IMR-90 (cell line): ENCODE data around the gene FARS2. TPM values are rescaled to one million over a fixed set of nuclear protein-coding genes. Genes with fewer than 3 reads are reported as not detected.

ENCODE experiments used
- ATAC-seq: fragments of 200-7000 bp; cut with Tn5 transposase; 2 replicates; pipeline ENCODE4 v1.9.1; 2020; ENCODE audit warnings: low read depth, mild to moderate bottlenecking, moderate library complexity
- BruUV-seq: library from RNA; stranded (reverse); fragments of 400-500 nt; replicated peaks from 2 replicates; lab custom pipeline; 2021; lab: Mats Ljungman, UMichigan
- CTCF ChIA-PET: fragments of 300-600 bp; formaldehyde crosslinking; extraction: SDS; loops from one replicate; lab custom pipeline; 2021; ENCODE audit warnings: antibody characterized with exemption; lab: Yijun Ruan, JAX
- POLR2A ChIA-PET: fragments of 300-600 bp; sonication (Branson Sonifier 250); formaldehyde crosslinking; loops from one replicate; lab custom pipeline; 2022; ENCODE audit warnings: antibody characterized with exemption; ENCODE audit not compliant: unreplicated experiment; lab: Charles Lee
- DNase-seq: peaks from one replicate; pipeline ENCODE4 v3.0.0; 2013
- H2AFZ ChIP-seq: replicated peaks from 2 replicates; pipeline ENCODE3; 2013; ENCODE audit warnings: low read length, mild to moderate bottlenecking; ENCODE audit not compliant: poor library complexity
- H2AK5ac ChIP-seq: 2 replicates; pipeline ENCODE4 v1.6.1; 2013; ENCODE audit warnings: low read depth, low read length, inconsistent platforms
- H2AK9ac ChIP-seq: replicated peaks from 2 replicates; pipeline ENCODE3; 2013; ENCODE audit warnings: mild to moderate bottlenecking, low read depth, low read length, moderate library complexity; ENCODE audit not compliant: poor library complexity
- H2BK120ac ChIP-seq: 2 replicates; pipeline ENCODE4 v1.6.1; 2013; ENCODE audit warnings: low read depth, low read length, inconsistent platforms
- H2BK15ac ChIP-seq: 3 replicates; pipeline ENCODE4 v1.6.1; 2013; ENCODE audit warnings: low read depth, low read length, inconsistent platforms
- H2BK20ac ChIP-seq: 2 replicates; pipeline ENCODE4 v1.6.1; 2013; ENCODE audit warnings: low read depth, mild to moderate bottlenecking, inconsistent platforms, low read length, moderate library complexity
- H2BK5ac ChIP-seq: 2 replicates; pipeline ENCODE4 v1.6.1; 2013; ENCODE audit warnings: mild to moderate bottlenecking, low read depth, low read length, inconsistent platforms; ENCODE audit not compliant: poor library complexity, severe bottlenecking
- H3K14ac ChIP-seq: replicated peaks from 2 replicates; pipeline ENCODE4 v1.6.1; 2013; ENCODE audit warnings: low read depth, low read length, inconsistent platforms
- H3K18ac ChIP-seq: 2 replicates; pipeline ENCODE4 v1.6.1; 2013; ENCODE audit warnings: low read depth, low read length, control low read depth
- H3K23ac ChIP-seq: 2 replicates; pipeline ENCODE4 v1.6.1; 2013; ENCODE audit warnings: low read depth, low read length, inconsistent platforms
- H3K27ac ChIP-seq: 2 replicates; pipeline ENCODE4 v1.5.1; 2013; ENCODE audit warnings: mild to moderate bottlenecking, control low read depth, low read length; ENCODE audit not compliant: insufficient read depth
- H3K27me3 ChIP-seq: 2 replicates; pipeline ENCODE4 v1.6.1; 2013; ENCODE audit warnings: low read length; ENCODE audit not compliant: control insufficient read depth, insufficient read depth
- H3K36me3 ChIP-seq: 2 replicates; pipeline ENCODE4 v1.6.1; 2013; ENCODE audit warnings: low read length, mixed read lengths; ENCODE audit not compliant: control insufficient read depth, insufficient read depth
- H3K4ac ChIP-seq: 2 replicates; pipeline ENCODE4 v1.6.1; 2013; ENCODE audit warnings: low read depth, low read length, inconsistent platforms
- H3K4me1 ChIP-seq: 2 replicates; pipeline ENCODE4 v1.6.1; 2013; ENCODE audit warnings: low read length, mixed read lengths; ENCODE audit not compliant: control insufficient read depth, insufficient read depth
- H3K4me2 ChIP-seq: 2 replicates; pipeline ENCODE4 v1.6.1; 2013; ENCODE audit warnings: low read depth, mild to moderate bottlenecking, control low read depth, low read length, moderate library complexity
- H3K4me3 ChIP-seq: 2 replicates; pipeline ENCODE4 v1.5.1; 2013; ENCODE audit warnings: low read depth, mild to moderate bottlenecking, control low read depth, low read length, moderate library complexity; ENCODE audit not compliant: insufficient read depth
- H3K56ac ChIP-seq: 2 replicates; pipeline ENCODE4 v1.6.1; 2013; ENCODE audit warnings: low read length, inconsistent platforms; ENCODE audit not compliant: insufficient read depth; ENCODE audit errors: extremely low read depth
- H3K79me1 ChIP-seq, 2 experiments: 2 replicates each; pipeline ENCODE4 v1.6.1; 2013; ENCODE audit warnings: low read length in 2 of 2, inconsistent platforms in 1 of 2, low read depth in 1 of 2
- H3K9ac ChIP-seq: 2 replicates; pipeline ENCODE4 v1.6.1; 2013; ENCODE audit warnings: low read depth, low read length, control low read depth
- H3K9me1 ChIP-seq: 2 replicates; pipeline ENCODE4 v1.6.1; 2013; ENCODE audit warnings: low read length, inconsistent platforms; ENCODE audit not compliant: insufficient read depth
- H3K9me3 ChIP-seq: 2 replicates; pipeline ENCODE4 v1.6.1; 2013; ENCODE audit warnings: low read length; ENCODE audit not compliant: control insufficient read depth, insufficient read depth
- H4K20me1 ChIP-seq: 2 replicates; pipeline ENCODE4 v1.6.1; 2013; ENCODE audit warnings: low read length, inconsistent platforms; ENCODE audit not compliant: insufficient read depth
- H4K5ac ChIP-seq: 2 replicates; pipeline ENCODE4 v1.6.1; 2013; ENCODE audit warnings: mild to moderate bottlenecking, low read depth, low read length, control low read depth
- H4K8ac ChIP-seq, 2 experiments: 2 replicates each; pipeline ENCODE4 v1.6.1; 2013; ENCODE audit warnings: low read depth in 2 of 2, low read length in 2 of 2, control low read depth in 1 of 2, inconsistent platforms in 1 of 2
- H4K91ac ChIP-seq: 2 replicates; pipeline ENCODE4 v1.6.1; 2013; ENCODE audit warnings: low read depth, low read length, inconsistent platforms; ENCODE audit not compliant: insufficient read depth
- BHLHE40 ChIP-seq: fragments of 150-350 bp; IDR thresholded peaks from 2 replicates; pipeline ENCODE4 v1.6.1; 2016; ENCODE audit warnings: mild to moderate bottlenecking, low read depth, low read length
- CHD1 ChIP-seq: IDR thresholded peaks from 2 replicates; pipeline ENCODE4 v1.6.1; 2012; ENCODE audit warnings: low read depth, low read length, improper control_type of control experiment
- FOS ChIP-seq: fragments of 150-350 bp; IDR thresholded peaks from 2 replicates; pipeline ENCODE4 v1.6.1; 2016; ENCODE audit warnings: low read depth, low read length
- MAFK ChIP-seq: IDR thresholded peaks from 2 replicates; pipeline ENCODE4 v1.6.1; 2012; ENCODE audit warnings: low read depth, low read length, improper control_type of control experiment
- MAZ ChIP-seq: IDR thresholded peaks from 2 replicates; pipeline ENCODE4 v1.6.1; 2012; ENCODE audit warnings: low read depth, mild to moderate bottlenecking, low read length, improper control_type of control experiment, moderate library complexity, borderline replicate concordance
- NFE2L2 ChIP-seq: fragments of 150-350 bp; IDR thresholded peaks from 2 replicates; pipeline ENCODE4 v1.6.1; 2016; ENCODE audit warnings: low read depth, mild to moderate bottlenecking, low read length
- POLR2A ChIP-seq: IDR thresholded peaks from 2 replicates; pipeline ENCODE4 v1.6.1; 2012; ENCODE audit warnings: mild to moderate bottlenecking, low read depth, low read length
- RCOR1 ChIP-seq: IDR thresholded peaks from 2 replicates; pipeline ENCODE4 v1.6.1; 2012; ENCODE audit warnings: mild to moderate bottlenecking, low read length, improper control_type of control experiment; ENCODE audit not compliant: insufficient replicate concordance
- RFX5 ChIP-seq: IDR thresholded peaks from 2 replicates; pipeline ENCODE4 v1.8.0; 2012; ENCODE audit warnings: low read depth, mild to moderate bottlenecking, low read length, moderate library complexity
- WGBS, 2 experiments: methylation state at CpG; one replicate each; pipeline versions ENCODE4 v1.1.5 to v1.1.7; 2013; ENCODE audit warnings: missing lambda C conversion rate in 2 of 2; ENCODE audit not compliant: insufficient read length in 1 of 2; ENCODE audit errors: extremely low coverage in 2 of 2; 5-methylcytosine and 5-hydroxymethylcytosine counted together
- dilution Hi-C: fragments of 300-500 bp; cut with HindIII; formaldehyde crosslinking; loops from one replicate; pipeline ENCODE4 v1.14.3; 2018; ENCODE audit warnings: low sequenced_read_pairs; ENCODE audit not compliant: unreplicated experiment
- in situ Hi-C: fragments of 300-500 bp; cut with MboI; formaldehyde crosslinking; loops from 3 replicates; pipeline ENCODE4 v1.14.3; 2019; ENCODE audit warnings: low sequenced_read_pairs, inconsistent platforms, mixed read lengths
- intact Hi-C: fragments of 100-400 bp; cut with micrococcal nuclease; formaldehyde crosslinking; loops from 2 replicates; pipeline ENCODE4 v1.10.0; 2022
- polyA plus RNA-seq, 3 experiments: library from polyadenylated mRNA; depleted of rRNA; stranded (reverse); fragments of >200 nt; gene quantifications; 2 replicates each; pipeline ENCODE4 v1.2.3, GENCODE V29; 2012; ENCODE audit warnings: low replicate concordance in 1 of 3
- total RNA-seq: library from RNA; depleted of rRNA; stranded (reverse); fragments of >200 nt; gene quantifications from 2 replicates; pipeline ENCODE4 v1.2.3, GENCODE V29; 2012
- TF ChIP-seq, protein P1 (sequence below): fragments of 150-350 bp; IDR thresholded peaks from 2 replicates; pipeline ENCODE4 v1.6.1; 2016; ENCODE audit warnings: low read depth, mild to moderate bottlenecking, low read length, moderate library complexity, borderline replicate concordance
- TF ChIP-seq, protein P2 (sequence below): conservative IDR thresholded peaks from 2 replicates; pipeline ENCODE4 v1.5.1; 2012; ENCODE audit warnings: mild to moderate bottlenecking, low read depth, low read length, improper control_type of control experiment

FARS2 gene
- total and polyA plus RNA-seq, 2 of the 4 experiments (the other 2 are of a cell fraction): 12.1 to 28.9 TPM

DNA sequence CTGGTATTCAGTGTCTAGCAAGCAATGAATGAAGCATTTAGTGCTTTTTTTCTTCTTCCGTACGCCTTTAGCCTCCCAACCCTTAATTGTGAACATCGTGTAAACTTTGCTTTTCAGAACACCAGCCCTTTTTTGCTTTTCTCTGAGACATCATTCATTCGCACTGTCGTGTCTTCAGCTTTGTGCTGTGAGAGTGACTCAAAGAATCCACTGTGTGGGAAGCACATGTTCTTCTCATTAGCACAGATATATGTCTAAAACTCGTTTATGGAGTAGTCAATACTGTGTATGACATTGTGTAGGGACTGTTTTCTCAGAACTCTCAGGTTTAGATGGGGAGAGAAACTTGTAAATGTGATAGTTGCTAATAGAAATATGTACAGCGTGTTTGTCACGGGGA is 279.1 kb downstream of the FARS2 start:
- no peak overlapping the region for H3K4ac ChIP-seq
- H3K4me3 ChIP-seq: no peak overlapping the region
- no peaks in the 10 kb centered on the region for H3K9me3 ChIP-seq
- no peak overlapping the region for H2BK20ac ChIP-seq
- H3K27ac ChIP-seq: no peak overlapping the region
- H4K91ac ChIP-seq: no peak overlapping the region
- no peak overlapping the region for H2AFZ ChIP-seq
- H2BK15ac ChIP-seq: no peak overlapping the region
- in situ Hi-C loops: no loop called here
- CTCF ChIA-PET: no interaction called here
- TF ChIP-seq FOS: no peak
- TF ChIP-seq MAFK: no peak
- no peak for TF ChIP-seq RFX5
- no peak for TF ChIP-seq NFE2L2
- TF ChIP-seq CHD1: no peak
- no peak for TF ChIP-seq RCOR1
- TF ChIP-seq, protein P1, sequence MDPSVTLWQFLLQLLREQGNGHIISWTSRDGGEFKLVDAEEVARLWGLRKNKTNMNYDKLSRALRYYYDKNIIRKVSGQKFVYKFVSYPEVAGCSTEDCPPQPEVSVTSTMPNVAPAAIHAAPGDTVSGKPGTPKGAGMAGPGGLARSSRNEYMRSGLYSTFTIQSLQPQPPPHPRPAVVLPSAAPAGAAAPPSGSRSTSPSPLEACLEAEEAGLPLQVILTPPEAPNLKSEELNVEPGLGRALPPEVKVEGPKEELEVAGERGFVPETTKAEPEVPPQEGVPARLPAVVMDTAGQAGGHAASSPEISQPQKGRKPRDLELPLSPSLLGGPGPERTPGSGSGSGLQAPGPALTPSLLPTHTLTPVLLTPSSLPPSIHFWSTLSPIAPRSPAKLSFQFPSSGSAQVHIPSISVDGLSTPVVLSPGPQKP: no peak
- TF ChIP-seq POLR2A: no peak
- no peak for TF ChIP-seq MAZ
- TF ChIP-seq BHLHE40: no peak
- TF ChIP-seq, protein P2, sequence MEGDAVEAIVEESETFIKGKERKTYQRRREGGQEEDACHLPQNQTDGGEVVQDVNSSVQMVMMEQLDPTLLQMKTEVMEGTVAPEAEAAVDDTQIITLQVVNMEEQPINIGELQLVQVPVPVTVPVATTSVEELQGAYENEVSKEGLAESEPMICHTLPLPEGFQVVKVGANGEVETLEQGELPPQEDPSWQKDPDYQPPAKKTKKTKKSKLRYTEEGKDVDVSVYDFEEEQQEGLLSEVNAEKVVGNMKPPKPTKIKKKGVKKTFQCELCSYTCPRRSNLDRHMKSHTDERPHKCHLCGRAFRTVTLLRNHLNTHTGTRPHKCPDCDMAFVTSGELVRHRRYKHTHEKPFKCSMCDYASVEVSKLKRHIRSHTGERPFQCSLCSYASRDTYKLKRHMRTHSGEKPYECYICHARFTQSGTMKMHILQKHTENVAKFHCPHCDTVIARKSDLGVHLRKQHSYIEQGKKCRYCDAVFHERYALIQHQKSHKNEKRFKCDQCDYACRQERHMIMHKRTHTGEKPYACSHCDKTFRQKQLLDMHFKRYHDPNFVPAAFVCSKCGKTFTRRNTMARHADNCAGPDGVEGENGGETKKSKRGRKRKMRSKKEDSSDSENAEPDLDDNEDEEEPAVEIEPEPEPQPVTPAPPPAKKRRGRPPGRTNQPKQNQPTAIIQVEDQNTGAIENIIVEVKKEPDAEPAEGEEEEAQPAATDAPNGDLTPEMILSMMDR: no peak
- H3K36me3 ChIP-seq: no peaks in the 10 kb centered on the region
- H3K23ac ChIP-seq: no peak overlapping the region
- H3K4me2 ChIP-seq: no peak overlapping the region
- no peak overlapping the region for H2BK120ac ChIP-seq
- H2AK9ac ChIP-seq: no peak overlapping the region
- DNase-seq (no peak), ATAC-seq (no peak)
- H3K56ac ChIP-seq: no peak overlapping the region
- 100% methylated on average over 2 of the region's 8 CpGs; no CpG with 5 or more reads in 1 of the 2 experiments for WGBS, 2 experiments
- H3K79me1 ChIP-seq: 0 out of 4 replicates have a peak, but pooled peaks cover 0 to 2% of the 10 kb centered on the region in 2 experiments
- H3K9me1 ChIP-seq: no peaks in the 10 kb centered on the region; the same call in 1 of the 2 replicates
- no peak overlapping the region for H3K14ac ChIP-seq
- POLR2A ChIA-PET: no interaction called here
- no TSS peak for BruUV-seq
- H3K18ac ChIP-seq: no peak overlapping the region
- intact Hi-C loops: no loop called here
- H4K5ac ChIP-seq: no peak overlapping the region
- no peak overlapping the region for H2AK5ac ChIP-seq
- dilution Hi-C loops: no loop called here
- H3K4me1 ChIP-seq: 0 out of 2 replicates have a peak, but pooled peaks cover 2% of the 10 kb centered on the region
- no peaks in the 10 kb centered on the region for H4K20me1 ChIP-seq
- H2BK5ac ChIP-seq: no peak overlapping the region
- H3K27me3 ChIP-seq: no peaks in the 10 kb centered on the region
- no peak overlapping the region for H4K8ac ChIP-seq
- H3K9ac ChIP-seq: no peak overlapping the region
